HepG2 (cell line): Measurements from ENCODE around the gene MAST1. TPM values are rescaled to one million over a fixed set of nuclear protein-coding genes. Genes with fewer than 3 reads are reported as not detected.

ENCODE experiments used
- ATAC-seq: fragments of 200-7000 bp; cut with Tn5 transposase; 3 replicates; pipeline ENCODE4 v1.9.1; 2020; ENCODE audit warnings: mild to moderate bottlenecking, moderate library complexity
- BruUV-seq: library from RNA; stranded (reverse); fragments of 400-500 nt; replicated peaks from 2 replicates; lab custom pipeline; 2021; lab: Mats Ljungman, UMichigan
- CTCF ChIA-PET: fragments of 300-600 bp; formaldehyde crosslinking; extraction: SDS; loops from one replicate; lab custom pipeline; 2021; ENCODE audit warnings: low total read pairs, inconsistent platforms, low intra/inter-chr PET ratio; lab: Yijun Ruan, JAX
- POLR2A ChIA-PET: fragments of 350-600 bp; sonication (Branson Sonifier 250); formaldehyde crosslinking; loops from one replicate; lab custom pipeline; 2020; ENCODE audit warnings: antibody characterized with exemption, inconsistent platforms; lab: Yijun Ruan, JAX
- DNase-seq: peaks from one replicate; pipeline ENCODE4 v3.0.0-alpha.2; 2015; ENCODE audit warnings: low spot score
- FAIRE-seq: peaks from 3 replicates; lab custom pipeline; 2011; peaks lifted over from hg19 to GRCh38; lab: Jason Lieb, UNC
- H2AFZ ChIP-seq: one replicate; pipeline ENCODE4 v1.6.1; 2011; ENCODE audit warnings: low read length, inconsistent platforms
- H3K27ac ChIP-seq: fragments of 300-600 bp; 3 replicates; pipeline ENCODE4 v1.8.0; 2011; ENCODE audit warnings: mixed run types, mild to moderate bottlenecking, mixed read lengths, low read length, inconsistent platforms; ENCODE audit not compliant: insufficient read depth; ENCODE audit errors: extremely low read length
- H3K27me3 ChIP-seq, 2 experiments: fragments of 200-600 bp in 1 of 2; 2 replicates in 1 of 2; 3 replicates in 1 of 2; pipeline versions ENCODE4 v1.6.0 to v1.8.0; 2011; ENCODE audit warnings: low read length in 2 of 2, mild to moderate bottlenecking in 2 of 2, moderate library complexity in 2 of 2, inconsistent platforms in 1 of 2; ENCODE audit not compliant: insufficient read depth in 2 of 2, control insufficient read depth in 1 of 2
- H3K36me3 ChIP-seq, 2 experiments: fragments of 200-600 bp in 1 of 2; replicated peaks in 1 of 2; 2 replicates in 1 of 2; 3 replicates in 1 of 2; pipeline versions ENCODE4 v1.5.1 to v1.8.0; 2011; ENCODE audit warnings: low read length in 2 of 2, inconsistent platforms in 1 of 2; ENCODE audit not compliant: insufficient read depth in 2 of 2, control insufficient read depth in 1 of 2
- H3K4me1 ChIP-seq: 2 replicates; pipeline ENCODE4 v1.5.1; 2012; ENCODE audit warnings: low read length, inconsistent platforms; ENCODE audit not compliant: insufficient read depth
- H3K4me2 ChIP-seq: 2 replicates; pipeline ENCODE4 v1.6.0; 2011; ENCODE audit warnings: low read depth, low read length, inconsistent platforms
- H3K4me3 ChIP-seq, 3 experiments: fragments of 200-600 bp in 1 of 3; sonication (generic), shearing (Covaris generic) in 1 of 3; replicated peaks in 1 of 3; 2 replicates each; pipeline ENCODE4 v1.5.1; 2011 to 2016; ENCODE audit warnings: low read length in 3 of 3, inconsistent platforms in 2 of 3, low read depth in 2 of 3, mild to moderate bottlenecking in 2 of 3, control low read depth in 1 of 3, mixed read lengths in 1 of 3; ENCODE audit not compliant: insufficient read depth in 1 of 3
- H3K79me2 ChIP-seq: one replicate; pipeline ENCODE4 v1.6.1; 2011; ENCODE audit warnings: low read length, inconsistent platforms; ENCODE audit not compliant: insufficient read depth
- H3K9ac ChIP-seq: 2 replicates; pipeline ENCODE4 v1.6.0; 2011; ENCODE audit warnings: mild to moderate bottlenecking, low read depth, low read length, inconsistent platforms; ENCODE audit not compliant: insufficient read depth
- H3K9me3 ChIP-seq: 2 replicates; pipeline ENCODE4 v1.5.1; 2012; ENCODE audit warnings: mild to moderate bottlenecking, low read length
- H4K20me1 ChIP-seq: 2 replicates; pipeline ENCODE4 v1.6.0; 2011; ENCODE audit warnings: inconsistent platforms, mild to moderate bottlenecking, low read length, moderate library complexity; ENCODE audit not compliant: insufficient read depth
- EED ChIP-seq: sonication (generic); formaldehyde crosslinking; IDR thresholded peaks from 2 replicates; pipeline ENCODE4 v1.5.0; 2020; ENCODE audit warnings: mild to moderate bottlenecking, missing genetic modification reagents
- HNF4A ChIP-seq: sonication (generic); formaldehyde crosslinking; IDR thresholded peaks from 2 replicates; pipeline ENCODE4 v1.4.0; 2020; ENCODE audit warnings: missing genetic modification reagents
- KAT7 ChIP-seq: IDR thresholded peaks from 2 replicates; pipeline ENCODE4 v1.6.1; 2018; ENCODE audit warnings: borderline replicate concordance, missing compliant biosample characterization
- NKX3-1 ChIP-seq: sonication (generic); formaldehyde crosslinking; IDR thresholded peaks from 2 replicates; pipeline ENCODE4 v1.5.0; 2020; ENCODE audit warnings: missing genetic modification reagents
- POLR2AphosphoS2 ChIP-seq: IDR thresholded peaks from 2 replicates; pipeline ENCODE4 v1.6.1; 2011; ENCODE audit warnings: low read depth, low read length, improper control_type of control experiment
- STAT5B ChIP-seq: sonication (generic); formaldehyde crosslinking; IDR thresholded peaks from 2 replicates; pipeline ENCODE4 v1.4.0; 2020; ENCODE audit warnings: missing genetic modification reagents
- ZFP36 ChIP-seq: fragments of 150-350 bp; IDR thresholded peaks from 2 replicates; pipeline ENCODE4 v1.6.1; 2018; ENCODE audit warnings: borderline replicate concordance, low read length, low read depth; ENCODE audit not compliant: partially characterized antibody
- ZGPAT ChIP-seq: IDR thresholded peaks from 2 replicates; pipeline ENCODE4 v1.6.1; 2016; ENCODE audit warnings: mild to moderate bottlenecking
- ZMYM4 ChIP-seq: sonication (generic); formaldehyde crosslinking; IDR thresholded peaks from 2 replicates; pipeline ENCODE4 v1.8.1; 2023; ENCODE audit warnings: mild to moderate bottlenecking, missing genetic modification reagents
- ZNF256 ChIP-seq: sonication (generic); formaldehyde crosslinking; conservative IDR thresholded peaks from 2 replicates; pipeline ENCODE4 v1.4.0; 2020; ENCODE audit warnings: missing genetic modification reagents
- ZNF274 ChIP-seq: sonication (generic); formaldehyde crosslinking; IDR thresholded peaks from 2 replicates; pipeline ENCODE4 v1.5.1; 2020; ENCODE audit warnings: mild to moderate bottlenecking, missing genetic modification reagents
- ZNF44 ChIP-seq: sonication (generic); formaldehyde crosslinking; IDR thresholded peaks from 2 replicates; pipeline ENCODE4 v1.5.1; 2020; ENCODE audit warnings: mild to moderate bottlenecking, missing genetic modification reagents
- ZNF496 ChIP-seq: sonication (generic); formaldehyde crosslinking; IDR thresholded peaks from 2 replicates; pipeline ENCODE4 v1.8.1; 2023; ENCODE audit warnings: mild to moderate bottlenecking, moderate library complexity, missing genetic modification reagents; ENCODE audit not compliant: insufficient replicate concordance
- ZNF503 ChIP-seq: sonication (generic); formaldehyde crosslinking; IDR thresholded peaks from 2 replicates; pipeline ENCODE4 v1.4.0; 2020; ENCODE audit warnings: missing genetic modification reagents
- ZNF558 ChIP-seq: sonication (generic); formaldehyde crosslinking; IDR thresholded peaks from 2 replicates; pipeline ENCODE4 v1.9.0; 2022; ENCODE audit warnings: mild to moderate bottlenecking, missing genetic modification reagents, borderline replicate concordance
- ZNF569 ChIP-seq: sonication (generic); formaldehyde crosslinking; IDR thresholded peaks from 2 replicates; pipeline ENCODE4 v1.5.0; 2020; ENCODE audit warnings: mild to moderate bottlenecking, missing genetic modification reagents, moderate library complexity, borderline replicate concordance
- ZNF740 ChIP-seq: sonication (generic); formaldehyde crosslinking; IDR thresholded peaks from 2 replicates; pipeline ENCODE4 v1.4.0; 2020; ENCODE audit warnings: missing genetic modification reagents
- ZNF746 ChIP-seq: sonication (generic); formaldehyde crosslinking; IDR thresholded peaks from 2 replicates; pipeline ENCODE4 v1.8.0; 2022; ENCODE audit warnings: mild to moderate bottlenecking, missing genetic modification reagents
- WGBS: methylation state at CpG from one replicate; pipeline ENCODE4 v1.1.6; 2017; ENCODE audit warnings: low lambda C conversion rate; 5-methylcytosine and 5-hydroxymethylcytosine counted together
- in situ Hi-C: cut with HindIII; loops from 2 replicates; pipeline ENCODE4 v1.10.0; 2017; ENCODE audit warnings: low pct_unique_long_range_greater_than_20kb; ENCODE audit not compliant: extremely low pct_ligation_motif_present
- intact Hi-C: fragments of 100-400 bp; cut with micrococcal nuclease; formaldehyde crosslinking; loops from one replicate; pipeline ENCODE4 v1.10.0; 2022; ENCODE audit not compliant: unreplicated experiment
- polyA plus RNA-seq, 8 experiments: library from polyadenylated mRNA; depleted of rRNA in 3 of 8; stranded (reverse) in 7 of 8; unstranded in 1 of 8; fragments of >200 nt; fragmentation: Illumina TruSeq in 4 of 8; extraction: Trizol in 4 of 8; gene quantifications; 2 replicates each; pipeline versions ENCODE4 v1.2.1 to v1.2.3, GENCODE V29; 2011 to 2016; ENCODE audit warnings: low read depth in 4 of 8, missing spikeins in 1 of 8, mixed read lengths in 1 of 8; ENCODE audit not compliant: insufficient read depth in 1 of 8
- total RNA-seq, 5 experiments: library from RNA; depleted of rRNA; stranded (reverse); fragments of >200 nt; fragmentation: Illumina TruSeq; extraction: Trizol; gene quantifications; 2 replicates each; pipeline ENCODE4 v1.2.3, GENCODE V29; 2016; ENCODE audit warnings: low read depth in 1 of 5

MAST1 gene
- total and polyA plus RNA-seq, 2 of the 13 experiments (the other 11 are each of a cell fraction or from before 2014, with no cell fraction given), result 0.73 to 4.7 TPM

GRCh38 chr19:12891553-12892021 lies 53.3 kb downstream of the MAST1 start:
- TSS peak; percentile 78 for BruUV-seq
- DNase-seq (peak; percentile 20), ATAC-seq (peak; percentile 59), FAIRE-seq (no peak)
- H2AFZ ChIP-seq, result no peak overlapping the region
- CTCF ChIA-PET, result no interaction called here
- H3K4me1 ChIP-seq, result peaks cover 37% of the 10 kb centered on the region
- peak overlapping the region; percentile 67 to 95 (median 94) for H3K4me3 ChIP-seq
- intact Hi-C loops (no loop called here), in situ Hi-C loops (no loop called here)
- peak overlapping the region; percentile 80 for H3K9ac ChIP-seq
- peaks cover 12 to 21% of the 10 kb centered on the region in 2 experiments; a peak in 4 of 5 replicates for H3K36me3 ChIP-seq
- no peaks in the 10 kb centered on the region for H4K20me1 ChIP-seq
- peak overlapping the region; percentile 97 for H3K4me2 ChIP-seq
- no peaks in the 10 kb centered on the region for H3K9me3 ChIP-seq
- WGBS, result 0% methylated on average over 4 of the region's 26 CpGs
- POLR2A ChIA-PET, result interaction anchor here (0.5 to 2.2 kb wide), 20 partner anchors 9 to 341 kb away, joined by 3 to 26 read pairs (median 6); partner anchors contain the start of genes DHPS, DNASE2, FARSA and GADD45GIP1
- peaks cover 8% of the 10 kb centered on the region for H3K79me2 ChIP-seq
- peaks cover 0 to 9% of the 10 kb centered on the region in 2 experiments; a peak in 3 of 5 replicates for H3K27me3 ChIP-seq
- H3K27ac ChIP-seq, result peak overlapping the region; percentile 84
- TF ChIP-seq ZGPAT (no peak), NKX3-1 (CRISPR knock-in tag) (no peak), POLR2AphosphoS2 (no peak), ZNF496 (no peak), HNF4A (CRISPR knock-in tag) (peak; percentile 34; the same call in 1 of the 2 replicates), KAT7 (CRISPR knock-in tag) (0 out of 2 replicates have a peak, but pooled peaks have one; percentile 8), ZNF746 (CRISPR knock-in tag) (0 out of 2 replicates have a peak, but pooled peaks have one; percentile 20), ZNF274 (CRISPR knock-in tag) (no peak), STAT5B (no peak), ZMYM4 (CRISPR knock-in tag) (no peak), ZNF256 (CRISPR knock-in tag) (no peak), ZNF569 (no peak), ZNF44 (no peak), ZNF740 (CRISPR knock-in tag) (no peak), ZNF558 (no peak), ZFP36 (no peak), EED (CRISPR knock-in tag) (no peak), ZNF503 (no peak)
